T1000 (cell line): ENCODE measurements around the gene RPL5.
A peak's percentile ranks its signal among the peaks of the same experiment; 100 is the strongest.

Experiments
- DNase-seq: peaks from one replicate; lab custom pipeline; 2025; ENCODE audit warnings: mixed read lengths; lab: John Stamatoyannopoulos, UW

RPL5 gene

GRCh38 chr1:92855236-92855635, 23.4 kb downstream of the RPL5 start:
- DNase-seq: no peak

- DNase-seq: no peak
These were observed 26.0 kb downstream of the RPL5 start for GRCh38 chr1:92857817-92858216.

DNA sequence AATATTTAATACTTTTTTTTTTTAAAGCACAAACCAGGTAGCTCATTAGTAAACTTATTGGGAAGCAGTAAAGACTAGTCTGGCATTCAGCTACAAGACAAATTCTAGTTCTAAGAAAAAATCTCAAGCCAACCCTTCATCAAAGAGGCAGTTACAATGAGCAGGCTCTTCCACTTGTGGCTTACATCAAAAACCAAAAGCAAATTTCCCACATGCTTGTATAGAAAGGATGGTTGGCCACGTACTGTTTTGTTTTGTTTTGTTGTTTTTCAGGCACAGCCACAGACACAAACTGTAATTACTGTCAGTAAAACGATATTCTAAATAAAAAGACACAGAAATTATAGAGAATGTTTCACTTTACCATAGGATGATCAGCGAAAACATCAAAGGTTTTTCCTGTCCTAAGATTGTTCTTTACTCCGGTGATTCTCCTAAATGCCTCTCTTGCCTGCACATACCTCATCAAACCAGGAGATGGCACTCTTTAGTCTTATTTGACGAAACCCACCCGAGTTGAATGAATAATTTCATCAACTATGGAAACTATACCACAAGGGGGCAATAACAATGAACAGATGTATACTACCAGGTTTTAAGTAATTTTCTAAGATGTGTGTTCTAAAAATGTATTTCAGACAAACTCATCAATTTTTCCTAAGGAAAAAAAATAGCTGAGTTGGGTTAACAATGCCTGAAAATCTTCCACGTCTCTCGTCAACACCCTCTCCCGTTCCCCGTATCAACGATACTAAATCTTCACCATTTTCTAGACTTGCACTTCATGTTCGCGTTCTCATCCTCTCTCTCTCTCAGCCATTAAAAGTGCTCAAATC, 26.9 kb downstream of the RPL5 start:
- peak; percentile 43 for DNase-seq

- no peak for DNase-seq
These were observed 27.7 kb downstream of the RPL5 start for GRCh38 chr1:92859400-92860039.

DNA sequence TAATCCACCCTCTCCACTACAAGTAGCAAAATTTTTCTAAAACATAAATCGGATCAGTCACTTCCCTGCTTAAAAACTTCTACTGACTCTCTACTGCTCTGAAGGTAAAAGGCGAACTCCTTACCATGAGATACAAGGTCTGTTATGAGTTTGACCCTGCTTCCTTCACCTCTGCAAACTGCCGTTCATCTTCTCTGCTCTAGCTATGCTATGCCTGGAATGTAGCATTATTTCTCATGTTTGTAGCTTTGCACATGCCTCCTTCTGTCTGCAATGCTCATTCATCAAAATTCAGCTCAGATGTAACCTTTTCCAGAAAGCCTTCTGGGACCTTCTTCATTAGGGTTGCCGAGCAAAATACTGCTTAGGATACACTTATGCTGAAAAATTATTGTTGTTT, 30.8 kb downstream of the RPL5 start:
- no peak for DNase-seq

GRCh38 chr1:92864131-92864530, 32.3 kb downstream of the RPL5 start:
- no peak for DNase-seq

DNA sequence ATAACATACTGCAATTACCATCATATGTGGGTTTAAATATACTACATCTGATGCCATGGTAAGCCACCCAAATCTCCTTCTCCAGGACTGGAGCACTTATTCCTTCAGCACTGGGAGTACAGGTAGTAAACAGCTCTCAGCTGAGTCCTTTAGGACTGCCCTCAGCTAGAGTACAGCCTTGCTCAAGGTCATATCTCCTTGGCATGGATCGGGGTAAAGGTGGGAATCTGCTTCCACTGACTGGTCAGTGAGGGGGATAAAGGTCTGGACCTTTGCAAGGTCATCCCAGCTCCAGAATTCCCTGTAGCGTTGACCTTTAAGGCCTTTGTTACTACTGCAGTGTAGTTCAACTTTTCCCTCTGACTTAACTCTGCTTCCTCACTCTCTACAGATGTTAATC, 38.8 kb downstream of the RPL5 start:
- DNase-seq: no peak

DNA sequence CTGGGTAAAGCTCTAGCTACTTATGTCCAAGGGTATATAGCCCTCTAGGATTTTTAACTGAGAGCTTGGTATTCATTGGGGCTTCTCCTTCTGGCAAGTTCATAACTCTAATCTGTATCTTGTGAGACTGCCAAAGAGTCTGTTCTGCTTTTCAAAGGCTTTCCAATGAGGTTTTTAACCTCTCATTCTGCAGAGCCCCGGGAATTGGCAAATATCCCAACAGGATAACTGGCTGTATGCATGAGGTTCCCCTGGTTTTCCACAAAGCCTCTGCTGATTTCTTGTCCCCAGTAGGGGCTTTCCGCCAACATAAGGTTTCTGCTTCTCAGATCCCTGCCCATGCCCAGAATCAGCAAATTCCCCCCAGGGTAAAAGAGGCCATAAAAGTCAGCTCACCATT, 40.9 kb downstream of the RPL5 start:
- no peak for DNase-seq

DNA sequence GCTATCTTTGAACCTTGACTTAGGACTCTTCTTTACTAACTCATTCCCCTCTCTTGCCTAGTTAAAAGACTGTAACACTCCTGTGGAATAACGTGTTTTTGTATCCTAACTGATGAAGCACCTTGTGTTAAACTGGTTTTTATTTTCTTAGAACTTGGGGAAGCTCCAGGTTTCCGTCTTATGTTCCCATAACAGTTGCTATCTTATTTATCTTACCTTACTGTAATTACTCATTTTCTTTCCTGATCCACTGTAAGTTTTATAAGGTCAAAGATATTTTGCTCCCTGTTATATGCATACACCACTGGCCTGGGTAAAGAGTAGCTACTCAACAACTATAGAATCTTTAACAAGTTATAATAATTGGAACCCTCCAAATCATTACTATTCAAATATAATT, 43.1 kb downstream of the RPL5 start:
- no peak for DNase-seq

GRCh38 chr1:92876351-92876750, 44.5 kb downstream of the RPL5 start:
- DNase-seq: no peak

- DNase-seq: no peak
These were observed 45.4 kb downstream of the RPL5 start for GRCh38 chr1:92877081-92877711.

GRCh38 chr1:92877792-92878191, 46.0 kb downstream of the RPL5 start:
- DNase-seq: no peak

DNA sequence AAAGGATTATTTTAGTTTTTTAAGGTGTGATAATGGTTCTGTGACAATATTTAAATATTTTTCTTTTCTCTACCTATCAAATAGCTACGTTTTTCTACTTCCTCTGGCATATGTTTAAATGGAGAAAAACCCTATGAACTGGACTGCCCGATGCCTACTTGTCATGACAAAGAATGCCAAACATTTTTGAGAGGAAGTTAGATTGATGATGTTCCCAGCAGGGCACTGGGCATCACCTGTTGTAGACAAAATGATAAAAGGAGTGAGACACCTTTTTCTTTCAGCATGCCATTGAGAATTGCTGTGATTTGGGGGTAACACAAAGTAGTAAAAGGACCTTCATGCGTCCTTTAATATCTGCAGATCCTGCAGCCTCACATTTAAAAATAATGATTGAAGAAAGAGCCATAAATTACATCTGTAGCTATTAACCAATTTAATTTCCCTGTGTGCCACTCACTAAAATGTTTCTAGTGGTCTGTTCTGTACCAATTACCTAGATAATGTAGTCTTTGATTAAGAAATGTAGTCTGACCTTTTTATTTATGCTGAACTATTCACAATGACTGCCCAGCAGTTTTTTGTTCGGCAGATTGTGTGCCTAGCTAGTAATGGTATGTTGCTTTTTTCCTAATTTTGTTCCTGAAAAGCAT, 47.6 kb downstream of the RPL5 start:
- no peak for DNase-seq

DNA sequence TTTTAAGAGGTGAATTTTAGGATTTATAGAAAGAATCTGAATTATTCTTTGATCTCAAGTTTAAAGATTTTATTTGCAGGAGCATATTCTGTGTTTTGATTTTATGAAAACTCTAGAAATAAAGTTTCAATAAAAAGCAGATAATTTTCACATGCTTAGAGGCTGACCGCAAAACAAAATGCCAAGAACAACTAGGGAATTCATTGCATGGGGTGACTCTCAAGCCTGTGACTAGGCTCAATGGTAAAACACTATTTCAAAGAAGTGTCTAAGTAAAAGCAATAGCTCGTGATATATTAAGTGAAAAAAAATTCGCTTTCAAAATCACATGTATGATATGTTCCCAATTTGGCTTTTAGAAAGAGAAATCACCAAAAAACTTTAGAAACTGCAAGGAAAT, 49.6 kb downstream of the RPL5 start:
- no peak for DNase-seq

- no peak for DNase-seq
These were observed 51.0 kb downstream of the RPL5 start for GRCh38 chr1:92882819-92883218.

- DNase-seq: no peak
These were observed 51.5 kb downstream of the RPL5 start for GRCh38 chr1:92883297-92883696.

- no peak for DNase-seq
These were observed 52.4 kb downstream of the RPL5 start for GRCh38 chr1:92884195-92884594.

DNA sequence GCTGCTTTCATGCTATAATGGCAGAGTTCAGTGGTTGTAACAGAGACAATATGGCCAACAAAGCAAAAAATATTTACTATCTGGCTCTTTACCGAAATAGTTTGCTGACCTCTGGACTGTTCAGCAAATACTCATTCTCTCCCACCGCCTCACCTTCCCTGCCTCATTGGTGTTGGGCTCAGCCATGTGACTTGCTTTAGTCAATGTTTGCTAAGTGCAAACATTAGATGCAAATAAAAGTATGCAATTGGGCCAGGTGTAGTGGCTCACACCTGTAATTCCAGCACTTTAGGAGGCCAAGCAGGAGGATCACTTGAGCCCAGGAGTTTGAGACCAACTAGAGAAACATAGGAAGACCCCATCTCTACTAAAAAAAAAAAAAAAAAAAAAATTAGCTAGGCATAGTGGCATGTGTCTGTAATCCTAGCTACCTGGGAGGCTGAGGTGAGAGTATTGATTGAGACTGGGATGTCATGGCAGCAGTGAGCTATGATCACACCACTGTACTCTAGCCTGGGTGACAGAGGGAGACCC, 55.1 kb downstream of the RPL5 start:
- no peak for DNase-seq

DNA sequence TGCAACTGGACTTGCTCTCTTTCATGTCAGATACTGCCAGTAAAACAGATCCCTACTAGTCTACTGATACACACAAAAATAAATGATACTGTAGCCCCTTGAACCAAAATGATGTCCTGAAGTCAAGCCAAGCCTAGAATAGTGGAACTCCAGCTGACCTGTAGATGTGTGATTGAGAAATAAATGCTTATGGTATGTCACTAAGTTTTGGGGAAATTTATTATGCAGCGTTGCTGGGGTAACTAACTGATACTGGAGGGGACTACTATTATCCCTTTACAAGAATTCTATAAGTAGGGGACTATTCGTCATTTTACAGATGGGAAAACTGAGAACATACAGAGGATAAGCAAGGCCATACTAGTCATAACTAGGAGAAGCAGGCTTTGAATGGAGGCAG, 55.6 kb downstream of the RPL5 start:
- DNase-seq: no peak
